GM12875 (cell line): ENCODE data around the gene YIPF4.
"Not testable (repeated sequence)": the region's sequence is repeated elsewhere in the genome, so short reads cannot be mapped to it uniquely, and the experiment has no call there.

Experiments
- H3K4me3 ChIP-seq: one replicate; pipeline ENCODE4 v1.5.1; 2011; ENCODE audit warnings: low read depth, low read length, control low read depth
- CTCF ChIP-seq: IDR thresholded peaks from 2 replicates; pipeline ENCODE4 v1.5.1; 2011; ENCODE audit warnings: low read depth, mild to moderate bottlenecking, control low read depth, inconsistent platforms, low read length, moderate library complexity, borderline replicate concordance; ENCODE audit not compliant: insufficient read depth

YIPF4 gene

GRCh38 chr2:32262105-32262504, 15.6 kb upstream of the YIPF4 start:
- no peak for TF ChIP-seq CTCF
- no peak overlapping the region for H3K4me3 ChIP-seq

- H3K4me3 ChIP-seq: no peak within 1 kb of the TSS
Measured at GRCh38 chr2:32264422-32265105, 13.1 kb upstream of the YIPF4 start, which contains the start of gene NLRC4. TSS of gene NLRC4 (minus strand) at chr2:32264886. CDS start at chr2:32256775, 8,111 bp downstream.

GRCh38 chr2:32271063-32271462, 6.6 kb upstream of the YIPF4 start:
- no peak for TF ChIP-seq CTCF
- no peak overlapping the region for H3K4me3 ChIP-seq

More at GRCh38 chr2:32264422-32265105, 13.1 kb upstream of the YIPF4 start, which contains the start of gene NLRC4:
- no peak for TF ChIP-seq CTCF

- no peak overlapping the region for H3K4me3 ChIP-seq
- TF ChIP-seq CTCF: no peak
Measured at GRCh38 chr2:32272279-32272678, 5.4 kb upstream of the YIPF4 start.

- H3K4me3 ChIP-seq: no peak overlapping the region
- TF ChIP-seq CTCF: no peak
Measured at GRCh38 chr2:32274289-32274688, 3.4 kb upstream of the YIPF4 start.

- not testable (repeated sequence) for H3K4me3 ChIP-seq
Measured at GRCh38 chr2:32275790-32276189, 1.9 kb upstream of the YIPF4 start.

GRCh38 chr2:32277363-32277673, 386 bp upstream of the YIPF4 start:
- no peak for TF ChIP-seq CTCF
- no peak overlapping the region for H3K4me3 ChIP-seq
